Duodenal mucosa (tissue), 2 donors: ENCODE data around the gene SCARB1.

ENCODE experiments used
- H3K27ac ChIP-seq: one replicate; pipeline ENCODE4 v1.7.0; 2013; ENCODE audit warnings: low read depth, low read length
- H3K27me3 ChIP-seq, 2 donors: one replicate each; pipeline ENCODE4 v1.7.0; 2013; ENCODE audit warnings: low read length in 2 of 2, control low read depth in 1 of 2; ENCODE audit not compliant: insufficient read depth in 2 of 2, control insufficient read depth in 1 of 2
- H3K36me3 ChIP-seq, 2 donors: one replicate each; pipeline ENCODE4 v1.7.0; 2013; ENCODE audit warnings: low read length in 2 of 2, control low read depth in 1 of 2; ENCODE audit not compliant: insufficient read depth in 2 of 2, control insufficient read depth in 1 of 2
- H3K4me1 ChIP-seq, 2 donors: one replicate each; pipeline ENCODE4 v1.7.0; 2013; ENCODE audit warnings: low read length in 2 of 2, control low read depth in 1 of 2; ENCODE audit not compliant: insufficient read depth in 2 of 2, control insufficient read depth in 1 of 2
- H3K4me3 ChIP-seq, 2 donors: one replicate each; pipeline ENCODE4 v1.7.0; 2013; ENCODE audit warnings: low read length in 2 of 2, low read depth in 1 of 2
- H3K9ac ChIP-seq, 2 donors: one replicate each; pipeline ENCODE4 v1.7.0; 2013; ENCODE audit warnings: low read length in 2 of 2, low read depth in 1 of 2
- H3K9me3 ChIP-seq, 2 donors: one replicate each; pipeline ENCODE4 v1.7.0; 2013; ENCODE audit warnings: low read length in 2 of 2, control low read depth in 1 of 2; ENCODE audit not compliant: control insufficient read depth in 1 of 2

Gene SCARB1

GRCh38 chr12:124864326-124864752 is 675 bp upstream of the SCARB1 start:
- peaks cover 15 to 26% of the 10 kb centered on the region in 2 donors for H3K4me1 ChIP-seq
- H3K9me3 ChIP-seq: no peaks in the 10 kb centered on the region
- H3K27me3 ChIP-seq: no peaks in the 10 kb centered on the region
- peak overlapping the region; percentile 61 to 78 for H3K4me3 ChIP-seq
- H3K27ac ChIP-seq: peak overlapping the region; percentile 22
- H3K36me3 ChIP-seq: peaks cover 0 to 5% of the 10 kb centered on the region in 2 donors
- H3K9ac ChIP-seq: peak overlapping the region; percentile 8 to 56

DNA sequence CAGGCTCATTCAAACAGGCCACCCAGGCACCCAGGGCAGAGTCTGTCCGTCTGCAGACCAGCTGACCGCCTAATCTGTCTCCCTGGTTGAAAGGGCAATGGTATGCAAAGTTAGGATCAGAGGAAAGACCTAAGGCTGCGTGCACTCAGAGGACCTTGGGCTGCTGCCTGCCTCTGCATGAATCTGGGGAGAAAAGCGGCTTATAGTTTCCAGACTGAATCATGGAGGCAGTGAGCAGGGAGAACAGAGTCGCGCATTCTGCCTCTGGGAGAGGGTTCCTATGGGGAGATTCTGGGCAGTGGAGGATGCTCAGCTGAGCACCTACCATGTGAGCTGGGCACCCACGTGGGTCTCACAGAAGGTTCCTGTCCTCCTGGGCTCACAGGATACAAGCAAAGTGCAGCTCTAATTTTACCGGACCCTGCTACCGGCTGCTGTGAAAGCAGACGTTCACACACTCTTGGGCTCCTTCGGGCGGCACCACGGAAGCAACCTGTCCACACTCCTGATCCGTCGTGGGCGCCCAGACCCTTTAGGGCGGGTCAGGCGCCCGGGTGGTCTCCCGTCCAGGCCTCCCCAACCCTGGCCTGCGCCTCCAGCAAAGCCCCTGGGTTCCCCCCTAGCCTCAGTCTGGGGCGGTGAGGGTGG is 772 bp downstream of the SCARB1 start:
- Histone ChIP-seq H3K4me1 (peaks cover 15 to 26% of the 10 kb centered on the region in 2 donors), H3K9ac (peak overlapping the region; percentile 72 to 87), H3K27me3 (no peaks in the 10 kb centered on the region), H3K27ac (no peak overlapping the region), H3K36me3 (peaks cover 0 to 5% of the 10 kb centered on the region in 2 donors), H3K4me3 (peak overlapping the region; percentile 78 to 84), H3K9me3 (no peaks in the 10 kb centered on the region)

GRCh38 chr12:124861898-124862676 is 1.6 kb downstream of the SCARB1 start:
- Histone ChIP-seq H3K9me3 (no peaks in the 10 kb centered on the region), H3K27me3 (no peaks in the 10 kb centered on the region), H3K9ac (no peak overlapping the region), H3K27ac (no peak overlapping the region), H3K4me3 (peak overlapping the region; percentile 78 to 84), H3K4me1 (peaks cover 15 to 20% of the 10 kb centered on the region in 2 donors), H3K36me3 (peaks cover 0 to 5% of the 10 kb centered on the region in 2 donors)

- Histone ChIP-seq H3K4me1 (peaks cover 15 to 23% of the 10 kb centered on the region in 2 donors), H3K9me3 (no peaks in the 10 kb centered on the region), H3K36me3 (peaks cover 0 to 5% of the 10 kb centered on the region in 2 donors), H3K27me3 (no peaks in the 10 kb centered on the region), H3K27ac (no peak overlapping the region), H3K9ac (no peak overlapping the region), H3K4me3 (no peak overlapping the region)
Measured at GRCh38 chr12:124861492-124861891, 2.2 kb downstream of the SCARB1 start.

- H3K9me3 ChIP-seq: no peaks in the 10 kb centered on the region
- peaks cover 0 to 8% of the 10 kb centered on the region in 2 donors for H3K36me3 ChIP-seq
- H3K4me3 ChIP-seq: no peak overlapping the region
- no peak overlapping the region for H3K27ac ChIP-seq
- peaks cover 21 to 29% of the 10 kb centered on the region in 2 donors for H3K4me1 ChIP-seq
- H3K9ac ChIP-seq: no peak overlapping the region
- H3K27me3 ChIP-seq: no peaks in the 10 kb centered on the region
Measured at GRCh38 chr12:124857921-124858461, 5.7 kb downstream of the SCARB1 start.

- H3K4me3 ChIP-seq: no peak overlapping the region
- no peak overlapping the region for H3K9ac ChIP-seq
- peaks cover 0 to 8% of the 10 kb centered on the region in 2 donors for H3K36me3 ChIP-seq
- H3K27me3 ChIP-seq: no peaks in the 10 kb centered on the region
- H3K27ac ChIP-seq: no peak overlapping the region
- H3K9me3 ChIP-seq: no peaks in the 10 kb centered on the region
- peaks cover 23 to 28% of the 10 kb centered on the region in 2 donors for H3K4me1 ChIP-seq
Measured at GRCh38 chr12:124856842-124857178, 6.9 kb downstream of the SCARB1 start.

- Histone ChIP-seq H3K9ac (no peak overlapping the region), H3K9me3 (no peaks in the 10 kb centered on the region), H3K4me1 (peaks cover 25 to 27% of the 10 kb centered on the region in 2 donors), H3K4me3 (no peak overlapping the region), H3K27me3 (no peaks in the 10 kb centered on the region), H3K27ac (no peak overlapping the region), H3K36me3 (peaks cover 0 to 8% of the 10 kb centered on the region in 2 donors)
Measured at GRCh38 chr12:124856132-124856841, 7.4 kb downstream of the SCARB1 start.

DNA sequence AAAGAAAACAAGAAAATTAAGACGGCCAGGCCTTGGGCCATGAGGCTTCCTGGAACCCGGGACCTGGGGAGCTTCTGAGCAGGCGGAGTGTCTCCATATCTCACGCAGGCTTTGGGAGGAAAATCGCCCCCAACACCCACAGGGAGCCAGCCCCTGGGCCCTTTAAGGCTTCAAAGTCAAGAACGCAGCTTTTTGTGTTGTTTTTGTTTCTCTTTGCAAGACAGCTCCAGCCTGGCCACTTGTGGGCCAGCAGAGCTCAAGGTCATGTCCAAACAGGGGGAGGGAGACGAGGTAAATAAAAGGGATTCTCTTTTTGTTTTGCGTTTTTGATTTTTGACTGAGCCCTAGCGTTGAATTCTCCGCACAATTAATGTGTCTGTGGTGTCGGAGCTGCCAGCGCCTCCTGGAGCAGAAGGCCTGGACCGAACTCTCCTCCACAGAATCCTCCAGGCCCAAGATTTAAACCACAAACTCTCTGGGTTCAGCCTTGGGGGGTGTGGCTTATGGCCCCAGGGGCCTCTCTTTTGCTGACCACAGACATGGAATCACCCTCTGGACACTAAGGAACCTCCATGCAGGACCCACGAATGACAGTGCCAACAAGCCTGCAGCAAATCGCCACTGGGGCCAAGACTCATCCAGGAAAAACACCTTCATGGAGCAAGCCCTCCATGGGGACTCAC is 8.2 kb downstream of the SCARB1 start:
- Histone ChIP-seq H3K27ac (no peak overlapping the region), H3K27me3 (no peaks in the 10 kb centered on the region), H3K4me3 (no peak overlapping the region), H3K9ac (no peak overlapping the region), H3K4me1 (peaks cover 33 to 34% of the 10 kb centered on the region in 2 donors), H3K9me3 (no peaks in the 10 kb centered on the region), H3K36me3 (peaks cover 0 to 7% of the 10 kb centered on the region in 2 donors)

- no peaks in the 10 kb centered on the region for H3K9me3 ChIP-seq
- H3K27me3 ChIP-seq: no peaks in the 10 kb centered on the region
- no peak overlapping the region for H3K4me3 ChIP-seq
- H3K9ac ChIP-seq: no peak overlapping the region
- H3K4me1 ChIP-seq: peaks cover 33 to 35% of the 10 kb centered on the region in 2 donors
- H3K36me3 ChIP-seq: peaks cover 0 to 3% of the 10 kb centered on the region in 2 donors
- no peak overlapping the region for H3K27ac ChIP-seq
Measured at GRCh38 chr12:124854637-124855184, 9.0 kb downstream of the SCARB1 start.
